Panc1 (cell line): ENCODE measurements around the gene PBX2. TPM values are rescaled to one million over a fixed set of nuclear protein-coding genes. Genes with fewer than 3 reads are reported as not detected.
"Not testable (repeated sequence)": the region's sequence is repeated elsewhere in the genome, so short reads cannot be mapped to it uniquely, and the experiment has no call there.

Experiments
- ATAC-seq: fragments of 200-7000 bp; cut with Tn5 transposase; 2 replicates; pipeline ENCODE4 v1.9.1; 2020; ENCODE audit warnings: mild to moderate bottlenecking, moderate library complexity
- BruUV-seq: library from RNA; stranded (reverse); fragments of 400-500 nt; replicated peaks from 2 replicates; lab custom pipeline; 2021; lab: Mats Ljungman, UMichigan
- CTCF ChIA-PET: fragments of 300-600 bp; sonication (Branson Sonifier 250); formaldehyde crosslinking; loops from one replicate; lab custom pipeline; 2022; ENCODE audit warnings: antibody characterized with exemption; lab: Charles Lee
- POLR2A ChIA-PET: fragments of 300-600 bp; sonication (Branson Sonifier 250); formaldehyde crosslinking; loops from one replicate; lab custom pipeline; 2022; ENCODE audit warnings: antibody characterized with exemption; lab: Charles Lee
- DNase-seq: peaks from one replicate; pipeline ENCODE4 v3.0.0-alpha.2; 2010; ENCODE audit warnings: low read depth, low spot score
- H3K27ac ChIP-seq: 2 replicates; pipeline ENCODE4 v1.5.1; 2011; ENCODE audit warnings: mild to moderate bottlenecking, low read length, inconsistent platforms
- H3K27me3 ChIP-seq: fragments of 200-500 bp; sonication (Bioruptor generic); 2 replicates; pipeline ENCODE4 v1.6.0; 2014; ENCODE audit warnings: low read length, inconsistent platforms; ENCODE audit not compliant: control insufficient read depth, insufficient read depth
- H3K36me3 ChIP-seq: fragments of 200-500 bp; sonication (Bioruptor generic); 2 replicates; pipeline ENCODE4 v1.5.1; 2014; ENCODE audit warnings: inconsistent platforms, mild to moderate bottlenecking, low read length, moderate library complexity; ENCODE audit not compliant: control insufficient read depth, insufficient read depth
- H3K4me1 ChIP-seq: 2 replicates; pipeline ENCODE4 v1.5.1; 2011; ENCODE audit warnings: inconsistent platforms, mild to moderate bottlenecking, low read length, moderate library complexity; ENCODE audit not compliant: control insufficient read depth, insufficient read depth
- H3K4me3 ChIP-seq, 2 experiments: 2 replicates each; pipeline ENCODE4 v1.5.1; 2011 to 2012; ENCODE audit warnings: low read depth in 2 of 2, low read length in 2 of 2, mild to moderate bottlenecking in 2 of 2, inconsistent platforms in 1 of 2, moderate library complexity in 1 of 2
- H3K9me3 ChIP-seq: fragments of 200-500 bp; sonication (Bioruptor generic); 2 replicates; pipeline ENCODE4 v1.5.1; 2014; ENCODE audit warnings: low read depth, mild to moderate bottlenecking, inconsistent platforms, low read length, moderate library complexity; ENCODE audit not compliant: control insufficient read depth, insufficient read depth
- CTCF ChIP-seq: fragments of 450-650 bp; IDR thresholded peaks from 2 replicates; pipeline ENCODE4 v1.5.1; 2017; ENCODE audit warnings: mild to moderate bottlenecking
- POLR2AphosphoS5 ChIP-seq: IDR thresholded peaks from 2 replicates; pipeline ENCODE4 v1.6.1; 2012; ENCODE audit warnings: mild to moderate bottlenecking, low read depth, low read length, moderate library complexity
- SIN3A ChIP-seq: IDR thresholded peaks from 2 replicates; pipeline ENCODE4 v1.6.1; 2012; ENCODE audit warnings: low read depth, mild to moderate bottlenecking, low read length, moderate library complexity, borderline replicate concordance; ENCODE audit not compliant: insufficient read depth
- TCF7L2 ChIP-seq: IDR thresholded peaks from 2 replicates; pipeline ENCODE4 v1.6.1; 2011; ENCODE audit warnings: mild to moderate bottlenecking, low read depth, low read length, inconsistent platforms
- in situ Hi-C: cut with HindIII; loops from 2 replicates; pipeline ENCODE4 v1.10.0; 2016; ENCODE audit warnings: low sequenced_read_pairs, low pct_unique_long_range_greater_than_20kb
- intact Hi-C: fragments of 100-400 bp; cut with micrococcal nuclease; formaldehyde crosslinking; loops from one replicate; pipeline ENCODE4 v1.10.0; 2022; ENCODE audit not compliant: unreplicated experiment
- total RNA-seq: library from RNA; stranded (reverse); gene quantifications from one replicate; pipeline ENCODE4 v1.2.1, GENCODE V29; 2021; ENCODE audit not compliant: unreplicated experiment
- TF ChIP-seq, protein P1 (sequence below), 2 experiments: IDR thresholded peaks; 2 replicates each; pipeline ENCODE4 v1.6.1; 2011 to 2012; ENCODE audit warnings: low read depth in 2 of 2, control low read depth in 1 of 2, low read length in 1 of 2, mild to moderate bottlenecking in 1 of 2, moderate library complexity in 1 of 2; ENCODE audit not compliant: insufficient read depth in 1 of 2

The PBX2 gene
- total RNA-seq, 1 experiment from 2014 or later: 76.2 TPM

GRCh38 chr6:32189069-32189741 lies 797 bp downstream of the PBX2 start:
- CTCF ChIA-PET: no interaction called here
- no peak for DNase-seq
- ATAC-seq: no peak
- BruUV-seq: no TSS peak
- H3K36me3 ChIP-seq: no peaks in the 10 kb centered on the region; the same call in 1 of the 2 replicates
- no peaks in the 10 kb centered on the region for H3K27me3 ChIP-seq
- peak overlapping the region; percentile 42 to 74 for H3K4me3 ChIP-seq
- POLR2A ChIA-PET: no interaction called here
- no peaks in the 10 kb centered on the region for H3K9me3 ChIP-seq
- TF ChIP-seq CTCF (no peak), SIN3A (no peak), TCF7L2 (no peak), POLR2AphosphoS5 (no peak)
- TF ChIP-seq, protein P1, sequence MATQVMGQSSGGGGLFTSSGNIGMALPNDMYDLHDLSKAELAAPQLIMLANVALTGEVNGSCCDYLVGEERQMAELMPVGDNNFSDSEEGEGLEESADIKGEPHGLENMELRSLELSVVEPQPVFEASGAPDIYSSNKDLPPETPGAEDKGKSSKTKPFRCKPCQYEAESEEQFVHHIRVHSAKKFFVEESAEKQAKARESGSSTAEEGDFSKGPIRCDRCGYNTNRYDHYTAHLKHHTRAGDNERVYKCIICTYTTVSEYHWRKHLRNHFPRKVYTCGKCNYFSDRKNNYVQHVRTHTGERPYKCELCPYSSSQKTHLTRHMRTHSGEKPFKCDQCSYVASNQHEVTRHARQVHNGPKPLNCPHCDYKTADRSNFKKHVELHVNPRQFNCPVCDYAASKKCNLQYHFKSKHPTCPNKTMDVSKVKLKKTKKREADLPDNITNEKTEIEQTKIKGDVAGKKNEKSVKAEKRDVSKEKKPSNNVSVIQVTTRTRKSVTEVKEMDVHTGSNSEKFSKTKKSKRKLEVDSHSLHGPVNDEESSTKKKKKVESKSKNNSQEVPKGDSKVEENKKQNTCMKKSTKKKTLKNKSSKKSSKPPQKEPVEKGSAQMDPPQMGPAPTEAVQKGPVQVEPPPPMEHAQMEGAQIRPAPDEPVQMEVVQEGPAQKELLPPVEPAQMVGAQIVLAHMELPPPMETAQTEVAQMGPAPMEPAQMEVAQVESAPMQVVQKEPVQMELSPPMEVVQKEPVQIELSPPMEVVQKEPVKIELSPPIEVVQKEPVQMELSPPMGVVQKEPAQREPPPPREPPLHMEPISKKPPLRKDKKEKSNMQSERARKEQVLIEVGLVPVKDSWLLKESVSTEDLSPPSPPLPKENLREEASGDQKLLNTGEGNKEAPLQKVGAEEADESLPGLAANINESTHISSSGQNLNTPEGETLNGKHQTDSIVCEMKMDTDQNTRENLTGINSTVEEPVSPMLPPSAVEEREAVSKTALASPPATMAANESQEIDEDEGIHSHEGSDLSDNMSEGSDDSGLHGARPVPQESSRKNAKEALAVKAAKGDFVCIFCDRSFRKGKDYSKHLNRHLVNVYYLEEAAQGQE (IDR thresholded peaks at IDR 0.05; ENCODE audit: insufficient read depth in 1 of 2, low read depth in 2 of 2, low read length in 1 of 2): no peak
- in situ Hi-C loops (no loop called here), intact Hi-C loops (no loop called here)
- H3K4me1 ChIP-seq: peaks cover 29% of the 10 kb centered on the region
- H3K27ac ChIP-seq: peak overlapping the region; percentile 73

DNA sequence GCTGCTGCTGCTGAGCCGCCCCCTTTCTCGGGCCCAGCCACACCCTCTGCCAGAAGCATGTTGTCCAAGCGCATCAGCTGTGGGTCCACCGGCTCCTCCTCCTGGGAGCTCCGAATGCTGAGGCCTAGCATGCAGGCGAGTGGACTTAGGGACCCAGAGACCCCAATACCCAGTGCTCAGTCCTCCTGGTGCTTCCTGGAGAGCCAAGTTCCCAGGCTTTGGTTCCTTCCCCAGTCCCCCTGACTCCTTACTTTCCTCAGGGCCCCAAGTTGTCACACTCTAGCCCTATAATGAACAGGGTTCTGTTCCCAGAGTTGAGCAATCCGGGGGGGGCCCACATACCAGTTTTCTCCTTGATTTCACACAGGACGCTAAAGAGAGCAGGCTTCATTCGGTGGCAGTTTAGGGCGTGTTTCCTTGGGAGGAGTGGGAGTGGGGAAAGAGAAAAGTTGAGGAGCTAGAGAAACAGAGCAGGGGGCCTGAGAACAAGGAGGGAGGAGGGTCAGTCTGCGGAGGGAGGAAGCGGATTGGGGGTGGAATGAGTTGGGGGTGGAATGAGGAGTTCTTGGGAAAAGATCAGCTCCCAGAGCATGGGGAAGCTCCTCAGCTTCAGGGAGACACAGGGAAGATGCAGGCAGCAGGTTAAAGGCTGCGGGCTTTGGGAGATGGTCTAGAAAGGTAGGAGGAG lies 1.5 kb downstream of the PBX2 start:
- no peaks in the 10 kb centered on the region; the same call in 1 of the 2 replicates for H3K36me3 ChIP-seq
- BruUV-seq: no TSS peak
- no peaks in the 10 kb centered on the region for H3K9me3 ChIP-seq
- ATAC-seq (no peak), DNase-seq (no peak)
- ChIA-PET POLR2A (no interaction called here), CTCF (no interaction called here)
- in situ Hi-C loops: no loop called here
- peak overlapping the region; percentile 42 to 74 for H3K4me3 ChIP-seq
- no peak for TF ChIP-seq SIN3A
- no peak for TF ChIP-seq POLR2AphosphoS5
- no peak for TF ChIP-seq TCF7L2
- no peak for TF ChIP-seq CTCF
- TF ChIP-seq, protein P1 (IDR thresholded peaks at IDR 0.05; ENCODE audit: insufficient read depth in 1 of 2, low read depth in 2 of 2, low read length in 1 of 2): no peak
- peaks cover 33% of the 10 kb centered on the region for H3K4me1 ChIP-seq
- peak overlapping the region; percentile 73 for H3K27ac ChIP-seq
- intact Hi-C loops: no loop called here
- no peaks in the 10 kb centered on the region for H3K27me3 ChIP-seq

GRCh38 chr6:32187725-32188380 lies 2.1 kb downstream of the PBX2 start:
- POLR2A ChIA-PET, intact Hi-C loops, BruUV-seq, DNase-seq, H3K9me3 ChIP-seq, H3K36me3 ChIP-seq, H3K27ac ChIP-seq, H3K27me3 ChIP-seq, CTCF ChIA-PET, ATAC-seq, H3K4me3 ChIP-seq, in situ Hi-C loops: not testable (repeated sequence)
- peaks cover 32% of the 10 kb centered on the region for H3K4me1 ChIP-seq
